HEK293 (cell line): ENCODE data around the gene ZNF865.

Experiments used
- CTCF ChIA-PET: fragments of 350-600 bp; formaldehyde crosslinking; extraction: SDS; loops from one replicate; lab custom pipeline; 2021; ENCODE audit warnings: antibody characterized with exemption; lab: Yijun Ruan, JAX
- POLR2A ChIA-PET: fragments of 300-600 bp; formaldehyde crosslinking; extraction: SDS; loops from one replicate; lab custom pipeline; 2020; ENCODE audit warnings: antibody characterized with exemption, inconsistent platforms; lab: Yijun Ruan, JAX
- H3K27ac ChIP-seq: fragments of 200-500 bp; sonication (Bioruptor generic); 2 replicates; pipeline ENCODE4 v1.5.1; 2014; ENCODE audit warnings: low read depth, low read length, control low read depth, inconsistent platforms; ENCODE audit errors: extremely low read depth
- H3K36me3 ChIP-seq, 2 experiments: fragments of 200-500 bp in 1 of 2; sonication (Bioruptor generic) in 1 of 2; 1 replicate in 1 of 2; 2 replicates in 1 of 2; pipeline ENCODE4 v1.5.1; 2014 to 2017; ENCODE audit warnings: inconsistent platforms in 2 of 2, low read length in 2 of 2; ENCODE audit not compliant: control insufficient read depth in 2 of 2, insufficient read depth in 1 of 2
- H3K4me1 ChIP-seq: fragments of 200-500 bp; sonication (Bioruptor generic); 2 replicates; pipeline ENCODE4 v1.5.1; 2014; ENCODE audit warnings: mild to moderate bottlenecking, low read length, inconsistent platforms; ENCODE audit not compliant: control insufficient read depth, insufficient read depth
- H3K4me3 ChIP-seq: 2 replicates; pipeline ENCODE4 v1.5.1; 2011; ENCODE audit warnings: low read depth, mild to moderate bottlenecking, control low read depth, low read length, moderate library complexity
- H3K9me3 ChIP-seq: fragments of 200-500 bp; sonication (Bioruptor generic); 2 replicates; pipeline ENCODE4 v1.5.1; 2014; ENCODE audit warnings: low read depth, low read length, inconsistent platforms; ENCODE audit not compliant: control insufficient read depth, insufficient read depth
- GLI4 ChIP-seq: fragments of 450-650 bp; formaldehyde crosslinking; IDR thresholded peaks from 2 replicates; pipeline ENCODE4 v1.5.1; 2016; ENCODE audit warnings: missing biosample characterization, missing genetic modification characterization
- GLIS2 ChIP-seq: fragments of 450-650 bp; formaldehyde crosslinking; IDR thresholded peaks from 2 replicates; pipeline ENCODE4 v1.5.1; 2016; ENCODE audit warnings: missing biosample characterization, missing genetic modification characterization
- KLF10 ChIP-seq: fragments of 450-650 bp; IDR thresholded peaks from 2 replicates; pipeline ENCODE4 v1.5.1; 2018; ENCODE audit warnings: missing biosample characterization, mild to moderate bottlenecking, missing genetic modification characterization
- PRDM2 ChIP-seq: fragments of 450-650 bp; formaldehyde crosslinking; IDR thresholded peaks from 2 replicates; pipeline ENCODE4 v1.5.1; 2016; ENCODE audit warnings: missing biosample characterization, missing genetic modification characterization, borderline replicate concordance
- SETDB1 ChIP-seq: IDR thresholded peaks from one replicate; pipeline ENCODE4 v1.6.1; 2017; ENCODE audit warnings: mild to moderate bottlenecking, low read length, moderate library complexity, mixed read lengths; ENCODE audit not compliant: insufficient read length
- ZBTB11 ChIP-seq: fragments of 450-650 bp; formaldehyde crosslinking; conservative IDR thresholded peaks from 2 replicates; pipeline ENCODE4 v1.5.1; 2016; ENCODE audit warnings: low read depth, missing biosample characterization, missing genetic modification characterization
- ZNF114 ChIP-seq: fragments of 450-650 bp; formaldehyde crosslinking; IDR thresholded peaks from 2 replicates; pipeline ENCODE4 v1.5.0; 2017; ENCODE audit warnings: missing biosample characterization, missing genetic modification characterization
- ZNF157 ChIP-seq: fragments of 450-650 bp; formaldehyde crosslinking; IDR thresholded peaks from 2 replicates; pipeline ENCODE4 v1.5.1; 2016; ENCODE audit warnings: missing biosample characterization, missing genetic modification characterization
- ZNF184 ChIP-seq: fragments of 450-650 bp; IDR thresholded peaks from 2 replicates; pipeline ENCODE4 v1.5.1; 2018; ENCODE audit warnings: missing biosample characterization, mild to moderate bottlenecking, missing genetic modification characterization
- ZNF221 ChIP-seq: fragments of 450-650 bp; formaldehyde crosslinking; IDR thresholded peaks from 2 replicates; pipeline ENCODE4 v1.5.1; 2017; ENCODE audit warnings: missing biosample characterization, missing genetic modification characterization, borderline replicate concordance
- ZNF311 ChIP-seq: fragments of 450-650 bp; formaldehyde crosslinking; IDR thresholded peaks from 2 replicates; pipeline ENCODE4 v1.5.1; 2017; ENCODE audit warnings: missing biosample characterization, missing genetic modification characterization, borderline replicate concordance
- ZNF335 ChIP-seq: fragments of 450-650 bp; formaldehyde crosslinking; conservative IDR thresholded peaks from 2 replicates; pipeline ENCODE4 v1.5.1; 2016; ENCODE audit warnings: missing biosample characterization, missing genetic modification characterization
- ZNF366 ChIP-seq: fragments of 450-650 bp; formaldehyde crosslinking; conservative IDR thresholded peaks from 2 replicates; pipeline ENCODE4 v1.5.1; 2016; ENCODE audit warnings: missing biosample characterization, missing genetic modification characterization
- ZNF510 ChIP-seq: fragments of 450-650 bp; formaldehyde crosslinking; IDR thresholded peaks from 2 replicates; pipeline ENCODE4 v1.5.1; 2018; ENCODE audit warnings: mild to moderate bottlenecking, missing genetic modification characterization, missing biosample characterization; ENCODE audit not compliant: insufficient replicate concordance
- ZNF645 ChIP-seq: fragments of 450-650 bp; formaldehyde crosslinking; IDR thresholded peaks from 2 replicates; pipeline ENCODE4; 2016; ENCODE audit warnings: missing biosample characterization, missing genetic modification characterization
- TF ChIP-seq, protein P1 (sequence below): sonication (generic); formaldehyde crosslinking; IDR thresholded peaks from 2 replicates; pipeline ENCODE4 v1.8.1; 2022; ENCODE audit warnings: mild to moderate bottlenecking, moderate library complexity, missing genetic modification reagents
- TF ChIP-seq, protein P2 (sequence below): fragments of 450-650 bp; formaldehyde crosslinking; IDR thresholded peaks from 2 replicates; pipeline ENCODE4 v1.5.1; 2016; ENCODE audit warnings: missing biosample characterization, missing genetic modification characterization

ZNF865 gene

DNA sequence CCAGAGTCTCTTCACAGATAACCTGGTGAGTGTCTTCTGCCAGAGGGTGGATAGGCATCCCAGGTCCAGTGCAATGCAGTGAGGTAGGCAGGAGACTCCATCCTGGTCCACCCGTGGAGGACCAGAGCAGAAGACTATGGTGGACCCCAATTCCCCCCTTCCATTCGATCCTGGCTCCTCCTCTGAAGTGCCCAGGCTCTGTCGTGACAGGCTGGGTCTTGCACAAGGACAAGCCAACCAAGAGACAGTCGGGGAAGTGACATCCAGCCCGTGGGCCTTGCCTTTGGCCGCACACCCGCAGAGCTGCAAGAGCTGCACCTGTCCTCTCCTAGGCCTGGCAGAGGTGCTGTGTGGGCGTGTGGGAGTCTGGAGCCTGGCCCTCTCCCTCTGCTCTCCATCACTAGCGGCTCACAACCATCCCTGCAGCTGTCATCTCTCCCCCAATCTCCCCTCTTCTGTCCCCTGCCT lies 15.8 kb downstream of the ZNF865 start:
- TF ChIP-seq ZNF157 (tag by site-specific recombination): no peak
- no peak for TF ChIP-seq GLIS2 (tag by site-specific recombination)
- TF ChIP-seq, protein P1, sequence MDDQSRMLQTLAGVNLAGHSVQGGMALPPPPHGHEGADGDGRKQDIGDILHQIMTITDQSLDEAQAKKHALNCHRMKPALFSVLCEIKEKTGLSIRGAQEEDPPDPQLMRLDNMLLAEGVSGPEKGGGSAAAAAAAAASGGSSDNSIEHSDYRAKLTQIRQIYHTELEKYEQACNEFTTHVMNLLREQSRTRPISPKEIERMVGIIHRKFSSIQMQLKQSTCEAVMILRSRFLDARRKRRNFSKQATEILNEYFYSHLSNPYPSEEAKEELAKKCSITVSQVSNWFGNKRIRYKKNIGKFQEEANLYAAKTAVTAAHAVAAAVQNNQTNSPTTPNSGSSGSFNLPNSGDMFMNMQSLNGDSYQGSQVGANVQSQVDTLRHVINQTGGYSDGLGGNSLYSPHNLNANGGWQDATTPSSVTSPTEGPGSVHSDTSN (CRISPR knock-in tag): no peak
- TF ChIP-seq GLI4 (tag by site-specific recombination): no peak
- no peak for TF ChIP-seq ZNF645 (tag by site-specific recombination)
- no peak for TF ChIP-seq ZNF510
- TF ChIP-seq ZNF114 (tag by site-specific recombination): no peak
- TF ChIP-seq ZNF221: no peak
- TF ChIP-seq ZBTB11: no peak
- no peak for TF ChIP-seq ZNF184 (tag by site-specific recombination)
- TF ChIP-seq PRDM2 (tag by site-specific recombination): no peak
- no peak for TF ChIP-seq ZNF366 (tag by site-specific recombination)
- no peak for TF ChIP-seq ZNF335
- TF ChIP-seq, protein P2, sequence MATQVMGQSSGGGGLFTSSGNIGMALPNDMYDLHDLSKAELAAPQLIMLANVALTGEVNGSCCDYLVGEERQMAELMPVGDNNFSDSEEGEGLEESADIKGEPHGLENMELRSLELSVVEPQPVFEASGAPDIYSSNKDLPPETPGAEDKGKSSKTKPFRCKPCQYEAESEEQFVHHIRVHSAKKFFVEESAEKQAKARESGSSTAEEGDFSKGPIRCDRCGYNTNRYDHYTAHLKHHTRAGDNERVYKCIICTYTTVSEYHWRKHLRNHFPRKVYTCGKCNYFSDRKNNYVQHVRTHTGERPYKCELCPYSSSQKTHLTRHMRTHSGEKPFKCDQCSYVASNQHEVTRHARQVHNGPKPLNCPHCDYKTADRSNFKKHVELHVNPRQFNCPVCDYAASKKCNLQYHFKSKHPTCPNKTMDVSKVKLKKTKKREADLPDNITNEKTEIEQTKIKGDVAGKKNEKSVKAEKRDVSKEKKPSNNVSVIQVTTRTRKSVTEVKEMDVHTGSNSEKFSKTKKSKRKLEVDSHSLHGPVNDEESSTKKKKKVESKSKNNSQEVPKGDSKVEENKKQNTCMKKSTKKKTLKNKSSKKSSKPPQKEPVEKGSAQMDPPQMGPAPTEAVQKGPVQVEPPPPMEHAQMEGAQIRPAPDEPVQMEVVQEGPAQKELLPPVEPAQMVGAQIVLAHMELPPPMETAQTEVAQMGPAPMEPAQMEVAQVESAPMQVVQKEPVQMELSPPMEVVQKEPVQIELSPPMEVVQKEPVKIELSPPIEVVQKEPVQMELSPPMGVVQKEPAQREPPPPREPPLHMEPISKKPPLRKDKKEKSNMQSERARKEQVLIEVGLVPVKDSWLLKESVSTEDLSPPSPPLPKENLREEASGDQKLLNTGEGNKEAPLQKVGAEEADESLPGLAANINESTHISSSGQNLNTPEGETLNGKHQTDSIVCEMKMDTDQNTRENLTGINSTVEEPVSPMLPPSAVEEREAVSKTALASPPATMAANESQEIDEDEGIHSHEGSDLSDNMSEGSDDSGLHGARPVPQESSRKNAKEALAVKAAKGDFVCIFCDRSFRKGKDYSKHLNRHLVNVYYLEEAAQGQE: no peak
- TF ChIP-seq SETDB1: no peak
- no peak for TF ChIP-seq KLF10
- no peak for TF ChIP-seq ZNF311 (tag by site-specific recombination)
- no peak overlapping the region for H3K27ac ChIP-seq
- no peaks in the 10 kb centered on the region for H3K9me3 ChIP-seq
- no peak overlapping the region for H3K4me3 ChIP-seq
- ChIA-PET CTCF (interaction anchor here (0.6 to 4.6 kb wide), 3 partner anchors 11 to 129 kb away, joined by 3 to 29 read pairs (median 23); partner anchors contain the start of gene ZNF865), POLR2A (interaction anchor here (9.1 kb wide), 1 partner anchor 16 kb away, joined by 75 read pairs; the partner anchor contains the start of gene ZNF865)
- peaks cover 5 to 12% of the 10 kb centered on the region in 2 experiments; a peak in 2 of 3 replicates for H3K36me3 ChIP-seq
- peaks cover 5% of the 10 kb centered on the region for H3K4me1 ChIP-seq
